ENCODE measurements around the gene OR6N1. TPM values are rescaled to one million over a fixed set of nuclear protein-coding genes. Genes with fewer than 3 reads are reported as not detected.

Gene OR6N1, protein sequence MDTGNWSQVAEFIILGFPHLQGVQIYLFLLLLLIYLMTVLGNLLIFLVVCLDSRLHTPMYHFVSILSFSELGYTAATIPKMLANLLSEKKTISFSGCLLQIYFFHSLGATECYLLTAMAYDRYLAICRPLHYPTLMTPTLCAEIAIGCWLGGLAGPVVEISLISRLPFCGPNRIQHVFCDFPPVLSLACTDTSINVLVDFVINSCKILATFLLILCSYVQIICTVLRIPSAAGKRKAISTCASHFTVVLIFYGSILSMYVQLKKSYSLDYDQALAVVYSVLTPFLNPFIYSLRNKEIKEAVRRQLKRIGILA
- total RNA-seq, result not detected

DNA sequence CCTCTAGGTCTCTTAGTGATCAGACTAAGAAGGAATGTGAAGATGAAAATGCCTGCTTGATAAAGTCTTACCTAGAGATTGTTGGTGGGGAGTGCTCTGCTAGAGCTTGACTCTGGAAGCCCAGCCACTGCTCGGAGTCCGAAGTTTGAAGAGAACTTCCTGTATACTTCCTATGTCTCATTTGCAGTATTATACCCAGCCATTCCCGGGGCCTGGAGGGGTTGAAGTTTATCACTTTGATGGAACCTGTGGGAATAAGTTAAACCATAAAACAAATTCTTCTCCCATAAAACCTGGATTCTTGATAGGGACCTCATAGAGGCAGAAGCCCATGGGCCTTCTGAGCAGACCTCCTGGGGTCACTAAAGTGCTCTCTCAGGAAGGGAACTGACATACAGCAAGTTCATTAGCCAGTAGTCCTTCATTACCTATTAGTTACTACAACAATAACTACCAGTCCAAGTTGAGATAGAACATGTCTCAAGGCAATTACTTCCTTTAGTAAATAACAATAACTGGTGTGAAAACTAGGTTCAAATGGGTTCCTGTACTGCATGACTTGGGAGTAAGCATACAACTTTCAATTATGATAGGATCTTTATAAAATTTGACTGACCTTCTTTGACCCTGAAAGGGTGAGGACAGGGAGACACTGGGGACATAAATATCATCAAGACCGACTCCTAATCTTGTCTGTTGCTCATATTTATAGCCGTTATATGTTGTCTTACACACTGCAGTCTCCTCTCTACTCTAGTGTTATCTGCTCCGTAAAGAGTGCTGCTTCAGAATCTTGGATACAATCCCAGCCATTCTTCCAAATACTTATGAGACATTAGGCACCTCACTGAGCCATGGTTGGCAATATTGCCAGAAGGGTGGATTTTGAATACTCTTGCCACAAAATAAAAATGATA, at the start of gene OR6N1:
OR6N1 (minus strand) TSS at position 246 of the 917 bp plus-strand sequence. CDS start 5,513 bp downstream, outside the sequence.
- CTCF ChIA-PET, result no interaction called here
- DNase-seq, result no peak
- no peak for ATAC-seq
- Mint-ChIP-seq H3K27me3 (peaks cover 2% of the 10 kb centered on the region), H3K9me3 (ENCODE audit: low read depth) (no peaks in the 10 kb centered on the region), H3K4me3 (no peak within 1 kb of the TSS), H3K27ac (no peak within 1 kb of the TSS), H3K36me3 (no peaks in the 10 kb centered on the region), H3K4me1 (no peaks in the 10 kb centered on the region)

DNA sequence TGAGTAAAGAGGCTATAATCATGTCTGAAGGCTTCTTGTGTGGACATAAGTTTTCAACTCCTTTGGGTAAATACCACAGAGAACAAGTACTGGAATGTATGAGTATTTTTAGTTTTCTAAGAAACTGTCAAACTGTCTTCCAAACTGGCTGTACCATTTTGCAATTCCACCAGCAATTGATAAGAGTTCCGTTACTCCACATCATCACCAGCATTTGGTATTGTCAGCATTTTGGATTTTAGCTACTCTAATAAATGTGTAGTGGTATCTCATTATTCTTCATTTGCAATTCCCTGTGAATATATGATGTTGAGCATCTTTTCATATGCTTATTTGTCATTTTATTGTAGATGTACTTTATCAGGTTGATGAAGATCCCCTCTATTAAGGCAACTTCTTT, 49.7 kb upstream of the OR6N1 start:
- Mint-ChIP-seq H3K36me3 (peaks cover 5% of the 10 kb centered on the region), H3K27ac (no peak overlapping the region), H3K4me3 (no peak overlapping the region), H3K4me1 (peaks cover 19% of the 10 kb centered on the region), H3K27me3 (no peaks in the 10 kb centered on the region), H3K9me3 (ENCODE audit: low read depth) (peaks cover 2% of the 10 kb centered on the region)
- ATAC-seq, result no peak
- CTCF ChIA-PET, result interaction anchor here (1.2 kb wide), 1 partner anchor 13 kb away, joined by 3 read pairs; no protein-coding TSS in a partner anchor
- DNase-seq, result no peak

DNA sequence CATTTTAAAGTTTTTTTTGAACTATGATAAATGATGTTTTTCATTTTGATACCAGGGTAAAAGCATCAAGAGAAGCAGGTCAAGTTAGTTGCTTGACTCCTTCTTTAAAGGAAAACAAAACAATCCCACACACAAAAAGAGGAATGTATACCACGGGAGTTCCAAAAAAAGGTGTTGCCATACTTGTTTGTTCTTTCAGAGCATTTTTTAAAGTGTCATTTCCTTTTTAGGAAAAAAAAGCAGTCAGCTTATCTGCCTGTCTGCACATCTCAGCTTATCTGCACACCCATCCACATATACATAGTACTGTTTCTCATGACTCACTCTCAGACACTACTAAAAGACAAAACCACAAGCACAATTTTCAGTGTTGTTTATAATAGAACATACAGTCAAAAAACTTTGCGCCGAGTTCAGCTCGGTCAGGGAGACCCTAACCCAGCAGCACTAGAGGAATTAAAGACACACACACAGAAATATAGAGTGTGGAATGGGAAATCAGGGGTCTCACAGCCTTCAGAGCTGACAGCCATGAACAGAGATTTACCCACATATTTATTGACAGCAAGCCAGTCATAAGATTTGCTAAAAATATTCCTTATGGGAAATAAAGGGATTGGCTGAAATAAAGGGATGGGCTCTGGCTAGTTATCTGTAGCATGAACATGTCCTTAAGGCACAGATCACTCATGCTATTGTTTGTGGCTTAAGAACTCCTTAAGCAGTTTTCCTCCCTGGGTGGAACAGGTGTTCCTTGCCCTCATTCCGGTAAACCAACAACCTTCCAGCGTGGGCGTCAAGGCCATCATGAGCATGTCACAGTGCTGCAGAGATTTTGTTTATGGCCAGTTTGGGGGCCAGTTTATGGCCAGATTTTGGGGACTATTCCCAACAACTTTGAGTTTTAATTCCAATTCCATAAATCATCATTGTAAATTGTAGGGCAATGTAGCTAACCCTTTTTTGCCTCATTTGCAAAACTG, 47.8 kb upstream of the OR6N1 start:
- H3K4me1 Mint-ChIP-seq, result peaks cover 19% of the 10 kb centered on the region
- H3K4me3 Mint-ChIP-seq, result peak overlapping the region; percentile 2
- H3K27me3 Mint-ChIP-seq, result no peaks in the 10 kb centered on the region
- ATAC-seq (peak; percentile 96), DNase-seq (no peak)
- peak overlapping the region; percentile 62 for H3K27ac Mint-ChIP-seq
- peaks cover 3% of the 10 kb centered on the region for H3K36me3 Mint-ChIP-seq
- H3K9me3 Mint-ChIP-seq (ENCODE audit: low read depth), result no peaks in the 10 kb centered on the region
- CTCF ChIA-PET, result interaction anchor here (1.4 kb wide), 1 partner anchor 8 kb away, joined by 3 read pairs; no protein-coding TSS in a partner anchor

DNA sequence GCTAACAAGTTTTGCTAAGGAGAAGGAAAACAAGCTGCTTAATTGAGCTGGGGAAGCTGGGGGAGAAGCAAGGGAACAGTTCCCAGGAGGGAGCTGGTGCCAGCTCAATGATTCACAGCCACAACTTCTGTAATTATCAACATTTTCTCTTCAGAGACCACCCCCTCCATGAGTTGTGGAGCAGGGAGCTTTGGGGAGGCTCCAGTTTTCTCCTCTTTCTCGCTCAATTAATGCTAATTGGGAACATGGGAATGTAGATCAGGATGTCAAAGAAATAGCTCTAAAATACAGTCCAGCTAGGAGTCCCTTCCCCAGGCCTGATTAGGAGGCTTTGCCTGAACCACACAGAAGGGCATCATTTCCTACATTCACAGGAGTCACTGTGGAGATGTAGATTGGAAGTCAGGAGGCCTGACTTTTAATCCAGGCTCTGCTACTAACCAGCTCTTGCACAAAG, 47.0 kb upstream of the OR6N1 start:
- H3K4me1 Mint-ChIP-seq, result peaks cover 19% of the 10 kb centered on the region
- CTCF ChIA-PET, result interaction anchor here (0.6 to 1.4 kb wide), 2 partner anchors 8 to 179 kb away, joined by 3 read pairs; no protein-coding TSS in a partner anchor
- no peaks in the 10 kb centered on the region for H3K27me3 Mint-ChIP-seq
- DNase-seq (no peak), ATAC-seq (no peak)
- peak overlapping the region; percentile 62 for H3K27ac Mint-ChIP-seq
- no peaks in the 10 kb centered on the region for H3K9me3 Mint-ChIP-seq (ENCODE audit: low read depth)
- H3K36me3 Mint-ChIP-seq, result peaks cover 3% of the 10 kb centered on the region
- no peak overlapping the region for H3K4me3 Mint-ChIP-seq

DNA sequence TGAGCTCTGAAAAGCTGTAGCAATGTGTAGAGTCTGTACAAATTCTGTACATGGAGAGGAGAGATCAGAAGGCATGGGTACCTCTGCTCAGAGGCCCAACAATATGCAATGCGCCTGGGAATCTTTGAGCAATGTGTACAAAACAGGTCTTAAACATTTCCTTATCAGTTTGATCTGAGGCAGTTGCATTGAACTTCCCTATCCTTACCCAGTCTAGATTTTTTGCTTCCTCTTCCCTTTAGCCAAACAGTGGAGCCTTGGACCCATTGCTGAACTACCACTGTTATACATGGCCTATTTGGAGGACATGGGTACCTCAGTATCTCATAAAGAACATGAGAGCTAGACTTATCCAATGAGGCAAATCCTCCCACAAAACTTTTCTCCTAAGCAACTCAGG, 46.6 kb upstream of the OR6N1 start:
- ATAC-seq (no peak), DNase-seq (no peak)
- H3K9me3 Mint-ChIP-seq (ENCODE audit: low read depth), result no peaks in the 10 kb centered on the region
- peak overlapping the region; percentile 62 for H3K27ac Mint-ChIP-seq
- CTCF ChIA-PET, result interaction anchor here (0.6 to 1.4 kb wide), 2 partner anchors 9 to 180 kb away, joined by 3 read pairs; no protein-coding TSS in a partner anchor
- no peaks in the 10 kb centered on the region for H3K27me3 Mint-ChIP-seq
- H3K36me3 Mint-ChIP-seq, result peaks cover 3% of the 10 kb centered on the region
- no peak overlapping the region for H3K4me3 Mint-ChIP-seq
- peaks cover 19% of the 10 kb centered on the region for H3K4me1 Mint-ChIP-seq

DNA sequence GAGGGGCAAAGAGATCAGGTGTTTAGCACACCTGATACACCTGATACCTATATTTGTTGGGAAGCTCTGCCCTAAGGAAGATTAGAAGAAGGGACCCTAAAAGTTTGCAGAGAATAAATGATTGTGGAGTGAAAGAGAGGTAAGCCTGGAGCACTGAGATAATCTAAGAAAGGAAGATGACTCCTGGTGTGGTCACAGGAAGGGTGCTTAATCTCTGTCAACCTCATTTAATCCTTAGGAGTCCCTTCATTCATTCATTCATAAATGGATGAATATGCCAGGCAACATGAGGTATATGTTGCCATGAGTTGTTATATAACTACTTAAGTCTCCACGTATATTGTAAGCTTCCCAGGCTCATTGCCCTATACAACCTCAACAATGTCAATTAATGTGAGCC, 43.0 kb upstream of the OR6N1 start:
- no peak for ATAC-seq
- DNase-seq, result no peak
- Mint-ChIP-seq H3K4me1 (peaks cover 17% of the 10 kb centered on the region), H3K27ac (no peak overlapping the region), H3K4me3 (no peak overlapping the region), H3K9me3 (ENCODE audit: low read depth) (no peaks in the 10 kb centered on the region), H3K36me3 (no peaks in the 10 kb centered on the region), H3K27me3 (no peaks in the 10 kb centered on the region)
- CTCF ChIA-PET, result interaction anchor here (1.7 kb wide), 1 partner anchor 183 kb away, joined by 3 read pairs; no protein-coding TSS in a partner anchor

DNA sequence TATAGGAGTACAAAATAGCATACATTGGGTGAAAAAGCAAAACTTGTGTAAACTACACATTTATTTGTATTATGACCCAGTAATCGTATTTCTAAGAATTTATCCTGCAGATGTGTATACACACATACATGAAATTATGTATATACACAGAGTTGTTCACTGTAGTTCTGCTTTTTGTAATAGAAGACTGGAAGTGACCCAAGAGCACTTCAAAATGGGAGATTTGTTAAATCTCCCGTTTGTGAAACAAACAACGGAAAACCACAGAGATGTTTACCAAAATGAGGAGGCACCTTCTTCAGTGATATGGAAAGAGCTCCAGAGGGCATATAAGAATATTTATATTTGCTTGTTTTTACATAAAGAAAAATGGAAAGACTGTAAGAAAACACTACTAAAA, 41.2 kb upstream of the OR6N1 start:
- no peak overlapping the region for H3K27ac Mint-ChIP-seq
- no peaks in the 10 kb centered on the region for H3K27me3 Mint-ChIP-seq
- no peak overlapping the region for H3K4me3 Mint-ChIP-seq
- ATAC-seq (no peak), DNase-seq (no peak)
- no peaks in the 10 kb centered on the region for H3K4me1 Mint-ChIP-seq
- H3K36me3 Mint-ChIP-seq, result no peaks in the 10 kb centered on the region
- CTCF ChIA-PET, result no interaction called here
- no peaks in the 10 kb centered on the region for H3K9me3 Mint-ChIP-seq (ENCODE audit: low read depth)

DNA sequence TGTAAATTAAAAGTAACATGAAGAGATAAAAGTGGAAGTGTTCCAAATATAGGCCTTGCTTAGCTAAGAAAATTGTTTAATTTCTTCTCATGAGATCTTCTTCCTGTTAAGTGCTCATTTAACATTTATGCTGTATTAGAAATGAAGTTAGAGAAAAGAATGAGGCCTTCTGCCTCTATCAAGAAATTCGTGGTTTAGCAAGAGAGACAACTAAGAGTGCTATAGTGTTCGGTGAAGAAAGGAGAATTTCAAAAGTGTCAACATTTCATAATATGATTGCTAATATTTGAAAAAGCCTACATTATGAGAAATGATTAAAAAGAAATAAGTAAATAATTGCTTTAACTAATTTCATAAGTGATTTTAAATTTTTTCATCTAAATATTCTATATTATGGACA, 40.3 kb upstream of the OR6N1 start:
- Mint-ChIP-seq H3K4me3 (no peak overlapping the region), H3K4me1 (no peaks in the 10 kb centered on the region)

DNA sequence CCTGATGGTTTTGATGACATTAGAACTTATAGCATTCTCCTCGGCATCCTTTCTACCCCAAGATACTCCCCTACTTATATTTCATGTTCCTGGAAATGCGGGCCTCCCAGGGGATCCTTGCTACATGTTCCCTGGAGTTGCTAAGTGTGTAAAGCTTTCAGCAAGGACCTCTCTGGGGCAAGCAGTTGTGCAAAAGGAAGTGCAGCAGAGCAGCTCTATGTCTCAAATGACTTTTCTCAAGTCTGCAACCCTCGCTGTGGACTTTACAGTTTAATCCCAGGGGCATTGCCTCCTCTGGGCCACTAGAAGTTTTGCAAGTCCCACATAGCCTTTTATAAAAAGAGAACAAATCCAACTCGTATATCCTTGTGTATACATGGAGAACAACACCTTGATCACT, 38.3 kb upstream of the OR6N1 start:
- no peaks in the 10 kb centered on the region for H3K9me3 Mint-ChIP-seq (ENCODE audit: low read depth)
- H3K4me3 Mint-ChIP-seq, result no peak overlapping the region
- no peak for DNase-seq
- no peak for ATAC-seq
- H3K4me1 Mint-ChIP-seq, result no peaks in the 10 kb centered on the region
- no peak overlapping the region for H3K27ac Mint-ChIP-seq
- no peaks in the 10 kb centered on the region for H3K36me3 Mint-ChIP-seq
- CTCF ChIA-PET, result no interaction called here
- H3K27me3 Mint-ChIP-seq, result peaks cover 9% of the 10 kb centered on the region

More for the DNA sequence above, 40.3 kb upstream of the OR6N1 start:
- H3K27me3 Mint-ChIP-seq, result peaks cover under 1% of the 10 kb centered on the region
- no peaks in the 10 kb centered on the region for H3K9me3 Mint-ChIP-seq (ENCODE audit: low read depth)
- CTCF ChIA-PET, result no interaction called here
- H3K27ac Mint-ChIP-seq, result no peak overlapping the region
- no peak for DNase-seq
- no peak for ATAC-seq
- no peaks in the 10 kb centered on the region for H3K36me3 Mint-ChIP-seq

DNA sequence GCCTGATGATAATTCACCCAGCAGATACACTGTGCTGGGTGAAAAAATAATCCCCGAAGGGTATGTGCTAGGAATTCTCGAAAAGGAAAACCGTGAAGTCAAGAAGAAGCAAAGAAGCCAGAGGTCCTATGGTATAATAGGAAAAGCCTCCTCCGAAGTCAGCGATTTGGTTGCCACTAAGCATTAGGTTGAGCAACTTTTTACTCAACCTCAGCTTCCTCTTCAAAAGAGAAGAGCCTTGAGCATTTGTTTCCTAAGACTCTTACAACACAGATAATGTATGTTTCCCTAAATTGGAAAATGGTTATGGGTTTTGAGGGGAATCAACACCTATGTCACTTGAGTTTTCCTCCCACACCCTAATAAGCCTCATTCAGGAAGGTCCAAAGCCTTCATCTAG, 37.9 kb upstream of the OR6N1 start:
- DNase-seq, result no peak
- H3K27ac Mint-ChIP-seq, result no peak overlapping the region
- peaks cover 9% of the 10 kb centered on the region for H3K27me3 Mint-ChIP-seq
- H3K4me3 Mint-ChIP-seq, result no peak overlapping the region
- CTCF ChIA-PET, result no interaction called here
- no peaks in the 10 kb centered on the region for H3K9me3 Mint-ChIP-seq (ENCODE audit: low read depth)
- H3K36me3 Mint-ChIP-seq, result no peaks in the 10 kb centered on the region
- ATAC-seq, result no peak
- no peaks in the 10 kb centered on the region for H3K4me1 Mint-ChIP-seq

DNA sequence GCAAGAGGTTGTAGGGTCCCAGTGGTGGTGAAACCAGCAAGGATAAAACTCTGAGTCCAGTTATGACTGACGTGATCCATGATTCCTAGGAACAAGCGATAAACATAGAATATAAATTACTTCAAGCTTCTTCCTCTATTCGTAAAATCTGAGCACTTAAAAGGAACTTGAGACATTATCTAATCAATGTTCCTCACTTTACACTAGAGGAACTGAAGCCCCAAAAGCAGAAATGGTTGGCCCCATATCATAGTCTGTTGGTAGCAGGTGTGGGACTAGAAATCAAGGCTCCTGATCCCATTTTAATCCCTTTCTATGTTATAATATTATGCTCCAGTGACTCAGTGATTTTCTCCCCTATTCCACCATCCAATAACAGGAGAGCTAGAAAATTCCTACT, 37.3 kb upstream of the OR6N1 start:
- no peaks in the 10 kb centered on the region for H3K4me1 Mint-ChIP-seq
- no peaks in the 10 kb centered on the region for H3K36me3 Mint-ChIP-seq
- no peak overlapping the region for H3K4me3 Mint-ChIP-seq
- H3K27me3 Mint-ChIP-seq, result peaks cover 9% of the 10 kb centered on the region
- no peaks in the 10 kb centered on the region for H3K9me3 Mint-ChIP-seq (ENCODE audit: low read depth)
- ATAC-seq (no peak), DNase-seq (no peak)
- CTCF ChIA-PET, result interaction anchor here (1.5 kb wide), 1 partner anchor 13 kb away, joined by 3 read pairs; no protein-coding TSS in a partner anchor
- no peak overlapping the region for H3K27ac Mint-ChIP-seq

DNA sequence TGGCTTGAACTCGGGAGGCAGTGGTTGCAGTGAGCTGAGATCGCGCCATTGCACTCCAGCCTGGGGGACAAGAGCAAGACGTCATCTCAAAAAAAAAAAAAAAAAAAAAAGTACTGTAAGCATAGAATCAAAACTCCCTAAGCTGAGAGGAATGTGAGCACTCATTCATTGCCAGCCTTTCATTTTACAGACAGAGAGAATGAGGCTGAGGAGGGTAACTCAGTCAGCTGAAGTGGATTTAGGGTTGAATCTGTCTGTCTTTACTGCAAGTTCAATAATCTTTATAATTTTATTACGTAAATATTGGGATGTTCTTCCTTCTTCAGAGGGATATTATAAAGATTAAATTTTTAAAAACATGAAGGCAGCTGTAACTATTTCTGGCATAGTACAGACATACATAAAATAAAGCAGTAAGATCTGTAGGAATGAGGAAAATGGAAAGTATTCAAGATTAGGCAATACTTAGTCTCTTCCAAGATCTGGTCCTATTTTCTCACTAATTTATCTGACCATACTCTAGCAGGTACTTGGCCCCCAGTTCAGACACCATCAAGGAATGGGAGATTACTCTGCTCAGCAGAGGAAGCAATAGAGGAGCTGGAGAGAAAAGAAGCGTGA, 35.0 kb upstream of the OR6N1 start:
- H3K27ac Mint-ChIP-seq, result no peak overlapping the region
- CTCF ChIA-PET, result no interaction called here

More for the DNA sequence above, 35.0 kb upstream of the OR6N1 start:
- Mint-ChIP-seq H3K4me3 (no peak overlapping the region), H3K9me3 (ENCODE audit: low read depth) (no peaks in the 10 kb centered on the region), H3K27me3 (peaks cover 9% of the 10 kb centered on the region), H3K4me1 (no peaks in the 10 kb centered on the region), H3K36me3 (no peaks in the 10 kb centered on the region)
- ATAC-seq, result no peak
- no peak for DNase-seq

Measured in activated CD8-positive, alpha-beta memory T cell treated with anti-CD3 and anti-CD28 coated beads, Interleukin-2, amount 10 ng/mL, durations not matched to agents 7 days and 5 days (primary cell).